ENCODE measurements around the gene PGRMC1. TPM values are rescaled to one million over a fixed set of nuclear protein-coding genes. Genes with fewer than 3 reads are reported as not detected.
A peak's percentile ranks its signal among the peaks of the same experiment; 100 is the strongest.

Gene PGRMC1
- total and polyA plus RNA-seq, 8 donors, result 17.0 to 50.2 (median 26.5) TPM

DNA sequence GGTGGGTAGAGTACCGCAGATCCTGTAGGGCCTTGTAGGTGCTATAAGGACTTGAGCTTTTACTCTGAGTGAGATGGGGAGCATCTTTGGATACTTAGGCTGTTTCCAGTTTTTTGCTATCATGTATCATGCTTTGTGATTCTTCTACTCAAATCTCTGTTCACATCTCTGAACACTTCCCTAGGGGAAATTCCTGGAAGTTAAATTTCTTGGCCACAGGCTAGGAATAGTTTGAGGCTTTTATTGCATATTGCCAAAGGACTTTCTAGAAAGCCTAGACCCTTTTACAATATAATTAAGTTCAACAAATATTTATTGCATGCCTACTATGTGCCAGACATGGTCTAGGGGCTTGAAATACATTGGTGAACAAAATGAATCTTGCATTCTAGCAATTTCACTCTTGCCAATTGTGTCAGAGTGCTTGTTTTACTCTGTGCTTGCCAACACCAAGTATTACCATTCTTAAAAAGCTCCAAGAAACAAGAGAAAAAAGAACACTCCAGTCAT, 4.1 kb upstream of the PGRMC1 start:
- Histone ChIP-seq H3K27me3 (peaks cover 0 to 7% (median 0%) of the 10 kb centered on the region in 4 donors), H3K36me3 (no peaks in the 10 kb centered on the region), H3K27ac (no peak overlapping the region), H3K9me3 (no peaks in the 10 kb centered on the region), H3K4me1 (no peaks in the 10 kb centered on the region), H3K4me3 (no peak overlapping the region)
- intact Hi-C loops (cut with DNase I), result no loop called here
- DNase-seq, result no peak
- TF ChIP-seq, protein P1, sequence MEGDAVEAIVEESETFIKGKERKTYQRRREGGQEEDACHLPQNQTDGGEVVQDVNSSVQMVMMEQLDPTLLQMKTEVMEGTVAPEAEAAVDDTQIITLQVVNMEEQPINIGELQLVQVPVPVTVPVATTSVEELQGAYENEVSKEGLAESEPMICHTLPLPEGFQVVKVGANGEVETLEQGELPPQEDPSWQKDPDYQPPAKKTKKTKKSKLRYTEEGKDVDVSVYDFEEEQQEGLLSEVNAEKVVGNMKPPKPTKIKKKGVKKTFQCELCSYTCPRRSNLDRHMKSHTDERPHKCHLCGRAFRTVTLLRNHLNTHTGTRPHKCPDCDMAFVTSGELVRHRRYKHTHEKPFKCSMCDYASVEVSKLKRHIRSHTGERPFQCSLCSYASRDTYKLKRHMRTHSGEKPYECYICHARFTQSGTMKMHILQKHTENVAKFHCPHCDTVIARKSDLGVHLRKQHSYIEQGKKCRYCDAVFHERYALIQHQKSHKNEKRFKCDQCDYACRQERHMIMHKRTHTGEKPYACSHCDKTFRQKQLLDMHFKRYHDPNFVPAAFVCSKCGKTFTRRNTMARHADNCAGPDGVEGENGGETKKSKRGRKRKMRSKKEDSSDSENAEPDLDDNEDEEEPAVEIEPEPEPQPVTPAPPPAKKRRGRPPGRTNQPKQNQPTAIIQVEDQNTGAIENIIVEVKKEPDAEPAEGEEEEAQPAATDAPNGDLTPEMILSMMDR (IDR thresholded peaks at IDR 0.05), result no peak
- no peak for ATAC-seq
- 93 to 94% methylated on average over 1 of the region's 1 CpG for WGBS, 2 donors
- FAIRE-seq, result no peak

DNA sequence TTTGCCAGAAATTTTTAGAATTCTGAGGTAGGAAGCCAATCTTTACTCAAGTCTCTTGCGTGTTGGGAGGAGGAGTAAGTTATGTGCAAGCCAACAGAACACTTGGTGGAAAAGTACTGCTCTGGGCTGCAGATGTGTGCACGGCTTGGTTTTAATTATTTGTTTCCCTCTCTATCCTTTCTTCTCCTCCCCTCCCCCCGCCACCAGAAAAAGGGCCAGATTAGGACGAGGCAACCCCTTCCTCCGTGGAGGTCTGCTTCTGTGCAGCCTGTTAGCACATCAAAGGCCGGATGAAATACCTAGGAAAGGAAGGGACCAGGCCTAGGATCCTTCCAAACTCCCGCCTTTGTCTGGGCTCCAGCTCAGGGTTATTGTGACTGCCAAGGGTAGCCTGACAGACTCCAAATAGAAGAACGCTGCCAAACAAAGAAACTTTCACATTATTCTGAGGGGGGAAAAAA, 1.0 kb upstream of the PGRMC1 start:
- H3K4me3 ChIP-seq, result no peak overlapping the region
- H3K27me3 ChIP-seq, result peaks cover 0 to 4% (median 0%) of the 10 kb centered on the region in 4 donors
- WGBS, 2 donors, result 82 to 89% methylated on average over 8 of the region's 8 CpGs
- H3K9me3 ChIP-seq, result no peaks in the 10 kb centered on the region
- no peak for ATAC-seq
- no peaks in the 10 kb centered on the region for H3K4me1 ChIP-seq
- intact Hi-C loops (cut with DNase I), result no loop called here
- FAIRE-seq, result no peak
- H3K36me3 ChIP-seq, result no peaks in the 10 kb centered on the region
- DNase-seq, result no peak
- TF ChIP-seq, protein P1 (IDR thresholded peaks at IDR 0.05), result no peak
- no peak overlapping the region for H3K27ac ChIP-seq

DNA sequence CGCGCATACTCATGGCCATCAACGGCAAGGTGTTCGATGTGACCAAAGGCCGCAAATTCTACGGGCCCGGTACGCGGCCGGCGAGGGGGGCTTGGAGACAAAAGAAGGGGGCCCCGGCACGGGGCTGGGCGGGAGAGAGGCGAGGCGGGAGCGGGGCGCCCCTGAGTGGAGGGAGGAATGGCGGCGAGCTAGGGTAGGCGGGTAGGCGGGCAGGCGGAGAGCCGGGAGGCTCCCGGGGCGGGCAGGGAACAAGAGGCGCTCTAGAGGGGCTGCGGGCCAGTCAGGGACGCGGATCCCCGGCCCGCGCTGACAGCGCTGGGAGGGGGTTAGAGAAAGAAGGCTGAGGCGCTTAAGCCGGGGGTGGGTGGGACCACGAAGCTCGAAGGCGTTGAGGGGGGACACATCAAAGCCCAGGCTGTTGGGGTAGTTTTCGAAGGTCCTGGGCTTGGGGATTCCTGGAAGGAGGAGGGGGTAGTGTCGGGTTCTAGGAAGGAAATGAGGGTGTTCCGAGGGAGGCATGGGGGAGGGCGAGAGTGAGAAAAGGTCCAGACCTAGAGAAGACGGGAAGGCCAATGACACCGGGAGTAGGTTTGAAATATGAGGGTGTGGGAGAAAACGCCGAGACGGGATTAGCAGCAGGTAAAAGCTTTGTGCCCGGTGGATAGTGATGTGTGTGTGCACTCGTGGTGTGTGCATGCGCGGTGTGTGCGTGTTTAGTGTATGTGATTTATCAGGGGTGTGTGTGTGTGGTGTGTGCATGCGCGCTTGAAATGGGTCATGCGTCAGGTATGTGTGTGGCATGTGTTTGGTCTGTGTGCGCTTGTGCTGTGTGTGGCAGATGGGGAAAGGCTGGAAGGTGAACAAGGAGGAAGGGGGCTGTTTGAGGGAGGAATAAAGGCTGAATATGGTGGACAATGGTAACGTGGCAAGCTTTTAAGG, 807 bp downstream of the PGRMC1 start:
- Histone ChIP-seq H3K36me3 (no peaks in the 10 kb centered on the region), H3K27ac (peak overlapping the region; percentile 48 to 80 (median 67)), H3K4me1 (peaks cover 0 to 8% (median 0%) of the 10 kb centered on the region in 3 donors), H3K9me3 (no peaks in the 10 kb centered on the region), H3K27me3 (no peaks in the 10 kb centered on the region), H3K4me3 (peak overlapping the region; percentile 36 to 62 (median 56))
- TF ChIP-seq, protein P1 (IDR thresholded peaks at IDR 0.05), result no peak
- FAIRE-seq, result no peak
- intact Hi-C loops (cut with DNase I), result no loop called here
- WGBS, 2 donors, result 0 to 38% methylated on average over 48 to 58 of the region's 58 CpGs
- peak; percentile 21 to 70 (median 43) for DNase-seq
- ATAC-seq, result peak; percentile 51 to 65 (median 60)

DNA sequence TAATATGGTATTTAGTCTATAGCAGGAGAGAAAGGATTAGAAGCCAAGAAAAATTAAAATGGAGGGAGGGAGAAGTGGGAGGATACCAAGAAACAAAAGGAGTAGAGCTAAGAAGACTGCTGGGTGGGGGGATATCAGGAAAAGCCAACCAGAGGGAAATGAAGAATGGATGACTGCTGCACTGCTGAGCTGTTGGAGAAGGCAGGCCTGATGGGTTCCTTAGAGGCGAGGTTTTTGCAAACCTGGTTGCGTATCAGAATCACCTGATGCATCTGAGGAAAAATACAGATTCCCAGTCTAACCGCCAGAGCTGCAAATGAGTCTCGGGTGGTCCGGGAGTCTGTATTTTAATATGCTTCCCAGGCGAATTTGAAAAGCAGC, 1.5 kb downstream of the PGRMC1 start:
- no peaks in the 10 kb centered on the region for H3K27me3 ChIP-seq
- peaks cover 0 to 8% (median 0%) of the 10 kb centered on the region in 3 donors for H3K4me1 ChIP-seq
- FAIRE-seq, result no peak
- peak overlapping the region in 3 of 4 donors; percentile 36 to 62 (median 57) for H3K4me3 ChIP-seq
- H3K9me3 ChIP-seq, result no peaks in the 10 kb centered on the region
- no peak overlapping the region for H3K27ac ChIP-seq
- DNase-seq, result no peak
- TF ChIP-seq, protein P1 (IDR thresholded peaks at IDR 0.05), result no peak
- no peak for ATAC-seq
- no peaks in the 10 kb centered on the region for H3K36me3 ChIP-seq
- intact Hi-C loops (cut with DNase I), result no loop called here
- WGBS, 2 donors, result 34 to 56% methylated on average over 6 of the region's 6 CpGs
